Left ventricle myocardium inferior (tissue), 1 donor: ENCODE results near the gene SLC35F4. TPM values are rescaled to one million over a fixed set of nuclear protein-coding genes. Genes with fewer than 3 reads are reported as not detected.

Experiments used
- DNase-seq: peaks from one replicate; pipeline ENCODE4 v3.0.0-alpha.2; 2020
- H3K27ac ChIP-seq: fragments of 200-600 bp; replicated peaks from 2 replicates; pipeline ENCODE4 v1.8.0; 2021
- H3K27me3 ChIP-seq: fragments of 200-600 bp; 2 replicates; pipeline ENCODE4 v1.8.0; 2021; ENCODE audit warnings: low read depth
- H3K36me3 ChIP-seq: fragments of 200-600 bp; 2 replicates; pipeline ENCODE4 v1.8.0; 2021
- H3K4me1 ChIP-seq: fragments of 200-600 bp; 2 replicates; pipeline ENCODE4 v1.8.0; 2021
- H3K4me3 ChIP-seq: fragments of 200-600 bp; 2 replicates; pipeline ENCODE4 v1.8.0; 2021; ENCODE audit warnings: mild to moderate bottlenecking, moderate library complexity
- H3K9me3 ChIP-seq: fragments of 200-600 bp; replicated peaks from 2 replicates; pipeline ENCODE4 v1.8.0; 2021
- intact Hi-C: fragments of 100-400 bp; cut with micrococcal nuclease; formaldehyde crosslinking; loops from one replicate; pipeline ENCODE4 v1.11.0; 2022
- total RNA-seq: library from RNA; stranded (reverse); fragmentation: NEBNext Ultra II Directional; extraction: Animal tissue kit (Norgen Biotek cat#: 25700); gene quantifications from one replicate; pipeline ENCODE4 v1.2.1, GENCODE V29; 2021
- TF ChIP-seq, protein P1 (sequence below): fragments of 200-600 bp; IDR thresholded peaks from 2 replicates; pipeline ENCODE4 v1.8.0; 2021; ENCODE audit warnings: antibody characterized with exemption, mild to moderate bottlenecking, borderline replicate concordance
- donor health status: DM: no; HTN: yes; CAD: no; lungs with severe emphysema.

Gene SLC35F4
- total RNA-seq, 1 donor from 2014 or later, result not detected

GRCh38 chr14:57746563-57746962, 119.3 kb downstream of the SLC35F4 start:
- Histone ChIP-seq H3K27ac (no peak overlapping the region), H3K36me3 (no peaks in the 10 kb centered on the region), H3K4me1 (peaks cover 4% of the 10 kb centered on the region), H3K27me3 (no peaks in the 10 kb centered on the region), H3K4me3 (no peak overlapping the region), H3K9me3 (peaks cover 11% of the 10 kb centered on the region)
- no peak for DNase-seq
- TF ChIP-seq, protein P1, sequence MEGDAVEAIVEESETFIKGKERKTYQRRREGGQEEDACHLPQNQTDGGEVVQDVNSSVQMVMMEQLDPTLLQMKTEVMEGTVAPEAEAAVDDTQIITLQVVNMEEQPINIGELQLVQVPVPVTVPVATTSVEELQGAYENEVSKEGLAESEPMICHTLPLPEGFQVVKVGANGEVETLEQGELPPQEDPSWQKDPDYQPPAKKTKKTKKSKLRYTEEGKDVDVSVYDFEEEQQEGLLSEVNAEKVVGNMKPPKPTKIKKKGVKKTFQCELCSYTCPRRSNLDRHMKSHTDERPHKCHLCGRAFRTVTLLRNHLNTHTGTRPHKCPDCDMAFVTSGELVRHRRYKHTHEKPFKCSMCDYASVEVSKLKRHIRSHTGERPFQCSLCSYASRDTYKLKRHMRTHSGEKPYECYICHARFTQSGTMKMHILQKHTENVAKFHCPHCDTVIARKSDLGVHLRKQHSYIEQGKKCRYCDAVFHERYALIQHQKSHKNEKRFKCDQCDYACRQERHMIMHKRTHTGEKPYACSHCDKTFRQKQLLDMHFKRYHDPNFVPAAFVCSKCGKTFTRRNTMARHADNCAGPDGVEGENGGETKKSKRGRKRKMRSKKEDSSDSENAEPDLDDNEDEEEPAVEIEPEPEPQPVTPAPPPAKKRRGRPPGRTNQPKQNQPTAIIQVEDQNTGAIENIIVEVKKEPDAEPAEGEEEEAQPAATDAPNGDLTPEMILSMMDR, result no peak
- intact Hi-C loops, result no loop called here

- Histone ChIP-seq H3K4me1 (no peaks in the 10 kb centered on the region), H3K27ac (no peak overlapping the region), H3K9me3 (peaks cover 8% of the 10 kb centered on the region), H3K36me3 (no peaks in the 10 kb centered on the region), H3K4me3 (no peak overlapping the region), H3K27me3 (peaks cover 11% of the 10 kb centered on the region)
- TF ChIP-seq, protein P1, result no peak
- DNase-seq, result no peak
- intact Hi-C loops, result no loop called here
Measured at GRCh38 chr14:57739516-57739915, 126.4 kb downstream of the SLC35F4 start.

GRCh38 chr14:57737598-57737997, 128.3 kb downstream of the SLC35F4 start:
- peaks cover 11% of the 10 kb centered on the region for H3K27me3 ChIP-seq
- DNase-seq, result no peak
- TF ChIP-seq, protein P1, result no peak
- peaks cover 4% of the 10 kb centered on the region for H3K9me3 ChIP-seq
- no peaks in the 10 kb centered on the region for H3K36me3 ChIP-seq
- no peak overlapping the region for H3K27ac ChIP-seq
- H3K4me1 ChIP-seq, result no peaks in the 10 kb centered on the region
- no peak overlapping the region for H3K4me3 ChIP-seq
- intact Hi-C loops, result no loop called here

GRCh38 chr14:57736391-57736790, 129.5 kb downstream of the SLC35F4 start:
- H3K27me3 ChIP-seq, result peaks cover 11% of the 10 kb centered on the region
- DNase-seq, result no peak
- TF ChIP-seq, protein P1, result no peak
- no peaks in the 10 kb centered on the region for H3K36me3 ChIP-seq
- H3K4me3 ChIP-seq, result no peak overlapping the region
- H3K4me1 ChIP-seq, result no peaks in the 10 kb centered on the region
- H3K27ac ChIP-seq, result no peak overlapping the region
- peaks cover 4% of the 10 kb centered on the region for H3K9me3 ChIP-seq
- intact Hi-C loops, result no loop called here

GRCh38 chr14:57735276-57735675, 130.6 kb downstream of the SLC35F4 start:
- H3K27ac ChIP-seq, result no peak overlapping the region
- no peaks in the 10 kb centered on the region for H3K4me1 ChIP-seq
- no peak overlapping the region for H3K4me3 ChIP-seq
- peaks cover 7% of the 10 kb centered on the region for H3K27me3 ChIP-seq
- TF ChIP-seq, protein P1, result no peak
- H3K36me3 ChIP-seq, result no peaks in the 10 kb centered on the region
- DNase-seq, result no peak
- peaks cover 4% of the 10 kb centered on the region for H3K9me3 ChIP-seq
- intact Hi-C loops, result no loop called here
